PC-3 (cell line): ENCODE results near the gene ERBB4. TPM values are rescaled to one million over a fixed set of nuclear protein-coding genes. Genes with fewer than 3 reads are reported as not detected.

ENCODE experiments used
- ATAC-seq: fragments of 200-7000 bp; cut with Tn5 transposase; 2 replicates; pipeline ENCODE4 v1.9.1; 2020; ENCODE audit warnings: mild to moderate bottlenecking, moderate library complexity
- BruUV-seq: library from RNA; stranded (reverse); fragments of 400-500 nt; replicated peaks from 2 replicates; lab custom pipeline; 2021; lab: Mats Ljungman, UMichigan
- CTCF ChIA-PET: fragments of 300-600 bp; sonication (Branson Sonifier 250); formaldehyde crosslinking; loops from one replicate; lab custom pipeline; 2022; ENCODE audit warnings: antibody characterized with exemption; lab: Charles Lee
- POLR2A ChIA-PET: fragments of 300-600 bp; sonication (Branson Sonifier 250); formaldehyde crosslinking; loops from one replicate; lab custom pipeline; 2022; ENCODE audit warnings: antibody characterized with exemption; ENCODE audit not compliant: unreplicated experiment; lab: Charles Lee
- DNase-seq: peaks from one replicate; pipeline ENCODE4 v3.0.0-alpha.2; 2015
- H2AFZ ChIP-seq: fragments of 300-600 bp; sonication (generic); 2 replicates; pipeline ENCODE4 v1.6.0; 2016; ENCODE audit warnings: antibody characterized with exemption, low read length
- H3F3A ChIP-seq: fragments of 300-600 bp; sonication (generic); one replicate; pipeline ENCODE4 v1.6.0; 2017; ENCODE audit warnings: antibody characterized with exemption, low read length, control low read depth, mild to moderate bottlenecking; ENCODE audit not compliant: unreplicated experiment
- H3K27ac ChIP-seq: fragments of 300-600 bp; sonication (generic); 2 replicates; pipeline ENCODE4 v1.5.1; 2016; ENCODE audit warnings: mild to moderate bottlenecking, low read length
- H3K27me3 ChIP-seq: fragments of 300-600 bp; sonication (generic); 2 replicates; pipeline ENCODE4 v1.6.1; 2016; ENCODE audit warnings: low read length, mixed read lengths
- H3K36me3 ChIP-seq: fragments of 300-600 bp; sonication (generic); 2 replicates; pipeline ENCODE4 v1.6.1; 2016; ENCODE audit warnings: low read depth, mixed run types, low read length, mixed read lengths
- H3K4me1 ChIP-seq: fragments of 300-600 bp; sonication (generic); 2 replicates; pipeline ENCODE4 v1.5.1; 2016; ENCODE audit warnings: low read length; ENCODE audit not compliant: insufficient read depth
- H3K4me2 ChIP-seq: fragments of 300-600 bp; sonication (generic); 2 replicates; pipeline ENCODE4 v1.6.0; 2016; ENCODE audit warnings: low read length
- H3K4me3 ChIP-seq: fragments of 300-600 bp; sonication (generic); 2 replicates; pipeline ENCODE4 v1.5.1; 2016; ENCODE audit warnings: mild to moderate bottlenecking, low read length, mixed read lengths
- H3K79me2 ChIP-seq: fragments of 300-600 bp; sonication (generic); 2 replicates; pipeline ENCODE4 v1.6.1; 2017; ENCODE audit warnings: low read length, mixed read lengths
- H3K9ac ChIP-seq: fragments of 300-600 bp; sonication (generic); 2 replicates; pipeline ENCODE4 v1.6.0; 2016; ENCODE audit warnings: mild to moderate bottlenecking, low read length
- H3K9me2 ChIP-seq: fragments of 300-600 bp; sonication (generic); replicated peaks from 2 replicates; pipeline ENCODE4 v1.6.1; 2016; ENCODE audit warnings: mixed run types, low read length, mixed read lengths
- H3K9me3 ChIP-seq: fragments of 300-600 bp; sonication (generic); 2 replicates; pipeline ENCODE4 v1.6.1; 2016; ENCODE audit warnings: low read length, mixed read lengths
- H4K20me1 ChIP-seq: fragments of 300-600 bp; sonication (generic); 2 replicates; pipeline ENCODE4 v1.6.1; 2016; ENCODE audit warnings: low read length, mixed read lengths
- EZH2 ChIP-seq: fragments of 300-600 bp; sonication (generic); IDR thresholded peaks from one replicate; pipeline ENCODE4 v1.6.1; 2017; ENCODE audit warnings: antibody characterized with exemption, mild to moderate bottlenecking, low read length; ENCODE audit not compliant: unreplicated experiment
- EZH2phosphoT487 ChIP-seq: fragments of 300-600 bp; sonication (generic); IDR thresholded peaks from 2 replicates; pipeline ENCODE4 v1.6.1; 2018; ENCODE audit warnings: mild to moderate bottlenecking, antibody characterized with exemption, low read length, borderline replicate concordance
- intact Hi-C: fragments of 100-400 bp; cut with micrococcal nuclease; formaldehyde crosslinking; loops from 2 replicates; pipeline ENCODE4 v1.9.0; 2023
- total RNA-seq: library from RNA; depleted of rRNA; stranded (reverse); fragments of >200 nt; gene quantifications from 2 replicates; pipeline ENCODE4 v1.2.3, GENCODE V29; 2014
- TF ChIP-seq, protein P1 (sequence below): fragments of 300-600 bp; sonication (generic); conservative IDR thresholded peaks from 2 replicates; pipeline ENCODE4 v1.5.1; 2017; ENCODE audit warnings: antibody characterized with exemption, low read depth, mild to moderate bottlenecking, low read length

Gene ERBB4
- total RNA-seq, 1 experiment from 2014 or later, result under 0.01 TPM

DNA sequence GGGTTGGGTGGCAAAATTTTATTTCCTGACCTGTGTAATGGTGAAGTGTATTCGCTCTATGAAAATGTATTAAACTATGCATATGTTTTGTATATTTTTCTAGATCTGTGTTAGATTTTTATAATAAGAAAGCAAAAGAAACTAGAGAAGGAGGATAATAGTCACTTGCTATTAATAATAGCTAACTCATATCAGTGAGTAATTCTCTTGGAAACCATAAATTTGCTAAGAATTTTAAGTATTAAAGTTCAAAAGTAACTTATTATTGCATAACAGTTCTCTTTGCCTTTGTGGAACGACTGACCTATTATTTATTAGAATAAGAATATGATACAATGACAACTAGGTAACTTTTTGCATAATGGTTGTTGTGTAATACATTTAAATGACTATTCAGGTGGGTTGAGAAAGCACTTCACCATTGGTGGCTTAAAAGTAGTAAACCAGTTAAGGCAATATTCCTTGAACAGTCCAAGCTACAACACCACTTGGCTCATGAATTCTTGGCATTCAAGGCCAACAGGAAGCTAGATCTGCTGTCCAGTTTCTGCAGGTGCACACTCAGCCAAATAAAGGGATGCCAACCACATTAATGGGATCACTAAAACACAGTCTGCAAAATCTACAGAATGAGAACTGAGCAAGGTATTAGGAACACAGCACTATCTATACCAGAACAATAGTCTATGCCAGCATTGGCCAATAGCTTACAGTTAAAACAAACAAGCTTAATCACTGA lies 1060.9 kb downstream of the ERBB4 start:
- no peak overlapping the region for H3K27ac ChIP-seq
- TF ChIP-seq, protein P1, sequence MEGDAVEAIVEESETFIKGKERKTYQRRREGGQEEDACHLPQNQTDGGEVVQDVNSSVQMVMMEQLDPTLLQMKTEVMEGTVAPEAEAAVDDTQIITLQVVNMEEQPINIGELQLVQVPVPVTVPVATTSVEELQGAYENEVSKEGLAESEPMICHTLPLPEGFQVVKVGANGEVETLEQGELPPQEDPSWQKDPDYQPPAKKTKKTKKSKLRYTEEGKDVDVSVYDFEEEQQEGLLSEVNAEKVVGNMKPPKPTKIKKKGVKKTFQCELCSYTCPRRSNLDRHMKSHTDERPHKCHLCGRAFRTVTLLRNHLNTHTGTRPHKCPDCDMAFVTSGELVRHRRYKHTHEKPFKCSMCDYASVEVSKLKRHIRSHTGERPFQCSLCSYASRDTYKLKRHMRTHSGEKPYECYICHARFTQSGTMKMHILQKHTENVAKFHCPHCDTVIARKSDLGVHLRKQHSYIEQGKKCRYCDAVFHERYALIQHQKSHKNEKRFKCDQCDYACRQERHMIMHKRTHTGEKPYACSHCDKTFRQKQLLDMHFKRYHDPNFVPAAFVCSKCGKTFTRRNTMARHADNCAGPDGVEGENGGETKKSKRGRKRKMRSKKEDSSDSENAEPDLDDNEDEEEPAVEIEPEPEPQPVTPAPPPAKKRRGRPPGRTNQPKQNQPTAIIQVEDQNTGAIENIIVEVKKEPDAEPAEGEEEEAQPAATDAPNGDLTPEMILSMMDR, result no peak
- TF ChIP-seq EZH2 (no peak), EZH2phosphoT487 (no peak)
- ATAC-seq (no peak), DNase-seq (no peak)
- H3K9me3 ChIP-seq, result no peaks in the 10 kb centered on the region
- no peak overlapping the region for H3K4me3 ChIP-seq
- H3K4me2 ChIP-seq, result no peak overlapping the region
- H4K20me1 ChIP-seq, result no peaks in the 10 kb centered on the region
- H3K9me2 ChIP-seq, result no peaks in the 10 kb centered on the region
- H3K27me3 ChIP-seq, result 0 out of 2 replicates have a peak, but pooled peaks cover 4% of the 10 kb centered on the region
- BruUV-seq, result no TSS peak
- no peaks in the 10 kb centered on the region for H3F3A ChIP-seq
- H3K36me3 ChIP-seq, result no peaks in the 10 kb centered on the region
- POLR2A ChIA-PET, result no interaction called here
- no peak overlapping the region for H2AFZ ChIP-seq
- no peaks in the 10 kb centered on the region for H3K79me2 ChIP-seq
- no peaks in the 10 kb centered on the region for H3K4me1 ChIP-seq
- no peak overlapping the region for H3K9ac ChIP-seq
- CTCF ChIA-PET, result no interaction called here
- intact Hi-C loops, result no loop called here

DNA sequence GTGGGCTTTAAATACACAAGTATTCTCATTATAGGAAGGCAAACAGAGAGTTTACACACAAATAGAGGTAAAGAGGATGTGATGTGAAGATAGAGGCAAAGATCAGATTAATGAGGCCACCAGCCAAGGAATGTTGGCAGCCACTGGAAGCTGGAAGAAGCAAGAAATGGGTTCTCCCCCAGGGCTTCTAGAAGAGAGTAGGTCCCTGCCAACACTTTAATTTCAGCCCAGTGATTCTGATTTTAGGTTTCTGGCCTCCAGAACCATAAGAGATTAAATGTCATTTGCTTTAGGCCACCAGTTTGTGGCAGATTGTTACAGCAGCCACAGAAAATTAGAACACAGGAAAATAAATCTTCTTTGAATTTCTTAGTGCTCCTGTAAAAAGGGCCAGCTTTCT lies 1065.5 kb downstream of the ERBB4 start:
- CTCF ChIA-PET, result no interaction called here

More for the DNA sequence above, 1065.5 kb downstream of the ERBB4 start:
- no peaks in the 10 kb centered on the region for H3K9me3 ChIP-seq
- no peaks in the 10 kb centered on the region for H4K20me1 ChIP-seq
- intact Hi-C loops, result no loop called here
- H3F3A ChIP-seq, result no peaks in the 10 kb centered on the region
- H3K4me2 ChIP-seq, result no peak overlapping the region
- no peaks in the 10 kb centered on the region for H3K36me3 ChIP-seq
- no peak overlapping the region for H3K4me3 ChIP-seq
- no TSS peak for BruUV-seq
- H3K27me3 ChIP-seq, result peaks cover 21% of the 10 kb centered on the region; the same call in 1 of the 2 replicates
- no peaks in the 10 kb centered on the region for H3K4me1 ChIP-seq
- TF ChIP-seq EZH2phosphoT487, result no peak
- TF ChIP-seq, protein P1, result no peak
- no peak for TF ChIP-seq EZH2
- H3K27ac ChIP-seq, result no peak overlapping the region
- POLR2A ChIA-PET, result interaction anchor here (0.6 kb wide), 1 partner anchor 91 kb away, joined by 4 read pairs; no protein-coding TSS in a partner anchor
- no peaks in the 10 kb centered on the region for H3K9me2 ChIP-seq
- no peak overlapping the region for H2AFZ ChIP-seq
- DNase-seq (no peak), ATAC-seq (no peak)
- H3K9ac ChIP-seq, result no peak overlapping the region
- H3K79me2 ChIP-seq, result no peaks in the 10 kb centered on the region
